HG03103 (cell line): ENCODE results near the gene GJA1.
"Not testable (repeated sequence)": the region's sequence is repeated elsewhere in the genome, so short reads cannot be mapped to it uniquely, and the experiment has no call there.

Source experiments
- ATAC-seq: cut with Tn5 transposase; IDR thresholded peaks from one replicate; pipeline ENCODE4 v1.9.1; 2021; ENCODE audit warnings: low read depth; ENCODE audit not compliant: unreplicated experiment

Gene GJA1

DNA sequence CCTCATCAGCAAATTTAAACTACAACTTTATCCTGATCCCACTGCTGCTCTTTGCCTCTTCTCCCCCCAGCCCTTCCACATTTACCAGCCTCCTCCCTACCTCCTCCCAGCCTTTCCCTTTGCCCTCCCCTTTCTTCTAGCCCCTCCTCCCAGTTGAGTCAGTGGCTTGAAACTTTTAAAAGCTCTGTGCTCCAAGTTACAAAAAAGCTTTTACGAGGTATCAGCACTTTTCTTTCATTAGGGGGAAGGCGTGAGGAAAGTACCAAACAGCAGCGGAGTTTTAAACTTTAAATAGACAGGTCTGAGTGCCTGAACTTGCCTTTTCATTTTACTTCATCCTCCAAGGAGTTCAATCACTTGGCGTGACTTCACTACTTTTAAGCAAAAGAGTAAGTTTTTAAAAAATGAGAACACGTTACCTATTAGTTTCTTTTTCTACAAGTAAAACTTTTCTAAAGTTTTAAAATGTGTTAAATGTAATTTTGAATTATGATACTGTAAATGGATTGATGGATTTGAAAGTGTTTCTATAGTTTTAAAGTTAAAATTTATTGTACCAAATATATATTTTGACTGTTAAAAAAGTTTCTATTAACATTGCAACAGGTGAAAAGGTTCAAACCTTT lies at the start of gene GJA1:
Gene GJA1 (plus strand): TSS at position 203 of the 626 bp plus-strand sequence. CDS start 11,202 bp downstream, outside the sequence.
- no peak for ATAC-seq

DNA sequence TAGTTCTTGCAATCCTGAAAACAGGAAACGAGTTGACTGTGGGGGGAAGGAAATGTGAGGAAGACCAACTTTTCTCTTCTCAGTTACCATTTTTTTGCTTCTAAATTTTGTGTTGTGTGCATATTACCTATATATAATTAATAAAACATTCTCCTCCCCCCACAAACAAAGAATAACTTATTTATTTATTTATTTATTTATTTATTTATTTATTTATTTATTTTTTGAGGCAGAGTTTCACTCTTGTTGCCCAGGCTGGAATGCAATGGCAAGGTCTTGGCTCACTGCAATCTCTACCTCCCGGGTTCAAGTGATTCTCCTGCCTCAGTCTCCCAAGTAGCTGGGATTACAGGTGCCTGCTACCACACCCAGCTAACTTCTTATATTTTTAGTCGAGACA lies 48.9 kb upstream of the GJA1 start:
- not testable (repeated sequence) for ATAC-seq

DNA sequence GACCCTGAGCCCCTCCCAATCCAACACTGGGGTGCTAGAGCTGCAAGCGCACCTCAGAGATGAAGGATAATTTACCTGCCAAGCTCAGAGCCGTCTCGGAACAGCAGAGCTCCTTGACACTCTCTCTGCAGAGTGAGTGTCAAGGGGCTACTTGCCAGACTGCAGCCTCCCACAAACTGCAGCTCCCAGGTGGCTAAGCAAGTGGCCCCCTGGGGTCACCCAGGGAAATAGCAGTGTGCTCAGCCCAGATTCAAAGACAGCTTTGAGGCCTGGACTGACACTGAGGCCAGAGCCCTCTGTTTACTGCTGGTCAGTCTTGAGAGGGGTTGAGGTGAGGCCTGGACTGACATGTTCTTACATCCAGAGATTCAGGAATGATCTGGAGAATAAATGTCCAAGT lies 46.0 kb upstream of the GJA1 start:
- no peak for ATAC-seq

DNA sequence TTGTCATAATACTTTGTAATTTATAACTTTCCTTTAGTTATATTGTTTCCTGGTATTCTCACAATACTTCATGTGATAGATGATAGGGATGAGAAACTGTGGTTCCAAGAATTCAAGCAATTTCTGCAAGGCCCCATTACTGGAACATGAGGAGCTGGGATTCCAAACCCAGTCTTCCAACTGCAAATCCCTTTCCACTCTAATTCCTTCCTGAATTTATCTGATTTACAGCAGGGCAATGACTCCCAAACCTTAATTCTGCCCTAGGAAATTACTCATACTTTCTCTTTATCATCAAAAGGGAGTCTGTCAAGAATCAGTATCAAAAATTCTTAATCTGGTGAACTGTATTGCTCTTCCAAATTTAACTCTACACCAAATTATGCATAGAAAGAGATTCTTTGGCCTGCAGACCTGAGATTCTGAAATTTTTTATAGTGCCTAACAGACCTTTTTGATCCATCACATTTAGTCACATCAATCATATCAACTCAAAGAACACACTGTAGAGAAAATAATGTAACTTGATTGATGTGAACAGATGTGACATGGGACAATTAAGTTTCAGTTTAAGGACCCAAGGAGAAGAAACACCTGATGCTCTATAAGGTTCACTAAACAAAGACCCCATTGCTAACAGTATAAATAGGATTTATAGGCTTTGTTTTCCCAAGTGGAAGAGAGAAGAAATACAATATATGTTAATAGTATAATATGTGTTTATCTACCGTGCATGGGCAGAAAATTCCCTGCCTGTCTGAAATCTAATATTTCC lies 41.5 kb upstream of the GJA1 start:
- no peak for ATAC-seq

DNA sequence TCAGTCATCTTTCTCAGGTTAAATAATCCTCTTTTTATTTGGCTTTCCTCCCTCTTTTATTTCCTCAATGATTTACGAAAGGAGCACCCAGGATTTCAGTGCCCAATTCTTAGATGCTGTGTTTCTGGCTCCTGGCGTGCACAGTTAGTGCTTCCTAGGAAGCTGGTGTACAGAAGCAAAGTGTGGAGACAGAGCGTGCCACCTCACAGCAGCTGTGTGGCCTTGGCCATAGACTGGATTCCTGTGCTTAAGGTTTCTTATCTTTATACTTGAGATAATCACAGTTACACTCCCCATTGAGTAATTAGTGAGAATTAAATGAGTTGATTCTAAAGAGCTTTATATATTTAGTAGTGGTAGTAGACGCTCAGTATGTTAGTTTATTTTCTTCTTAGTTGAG lies 39.7 kb upstream of the GJA1 start:
- ATAC-seq: no peak

DNA sequence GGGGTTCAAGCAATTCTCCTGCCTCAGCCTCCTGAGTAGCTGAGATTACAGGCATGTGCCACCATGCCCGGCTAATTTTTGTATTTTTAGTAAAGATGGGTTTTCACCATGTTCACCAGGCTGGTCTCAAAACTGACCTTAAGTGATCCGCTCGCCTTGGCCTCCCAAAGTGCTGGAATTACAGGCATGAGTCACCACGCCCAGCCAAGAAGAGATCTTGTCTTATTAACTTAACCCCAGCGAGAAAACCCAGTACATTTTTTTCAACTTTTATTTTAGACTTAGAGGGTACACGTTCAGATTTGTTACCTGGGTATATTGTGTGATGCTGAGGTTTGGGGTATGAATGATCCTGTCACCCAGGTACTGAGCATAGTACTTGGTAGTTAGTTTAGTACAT lies 38.3 kb upstream of the GJA1 start:
- not testable (repeated sequence) for ATAC-seq

DNA sequence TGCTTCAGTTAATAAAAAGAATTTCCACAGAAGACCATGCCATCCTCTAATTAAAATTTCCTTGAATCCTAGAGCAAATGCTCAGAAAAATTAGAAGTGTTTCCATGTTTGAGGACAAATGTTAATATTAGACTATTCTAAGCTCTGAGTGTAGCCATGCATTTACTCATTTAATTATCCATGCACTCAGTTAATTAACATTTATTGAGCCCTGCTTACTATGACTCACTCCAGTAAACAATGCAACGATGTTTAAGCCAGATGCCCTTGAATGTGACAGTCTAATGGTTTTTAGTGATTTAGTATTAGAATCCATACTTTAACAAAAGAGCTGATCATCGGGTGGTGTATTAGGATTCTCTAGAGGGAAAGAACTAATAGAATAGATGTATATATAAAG lies 37.3 kb upstream of the GJA1 start:
- ATAC-seq: no peak

DNA sequence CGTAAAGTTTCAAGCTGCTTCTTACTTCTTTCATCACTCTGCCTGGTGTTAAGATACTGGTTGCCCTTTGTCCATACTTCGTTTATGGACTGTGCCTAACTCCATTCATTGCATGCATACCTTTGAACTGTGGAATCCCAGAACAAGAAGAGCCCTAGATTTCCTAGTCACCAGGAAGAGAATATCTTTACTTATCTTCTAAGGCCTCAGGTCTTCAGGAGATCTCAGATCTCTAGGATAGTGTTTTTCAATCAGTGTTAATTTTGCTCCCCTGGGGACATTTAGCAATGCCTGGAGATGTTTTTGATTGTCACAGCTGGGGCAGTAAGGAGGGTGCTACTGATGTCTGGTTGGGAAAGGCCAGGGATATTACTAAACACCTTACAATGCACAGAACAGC lies 35.5 kb upstream of the GJA1 start:
- ATAC-seq: no peak

DNA sequence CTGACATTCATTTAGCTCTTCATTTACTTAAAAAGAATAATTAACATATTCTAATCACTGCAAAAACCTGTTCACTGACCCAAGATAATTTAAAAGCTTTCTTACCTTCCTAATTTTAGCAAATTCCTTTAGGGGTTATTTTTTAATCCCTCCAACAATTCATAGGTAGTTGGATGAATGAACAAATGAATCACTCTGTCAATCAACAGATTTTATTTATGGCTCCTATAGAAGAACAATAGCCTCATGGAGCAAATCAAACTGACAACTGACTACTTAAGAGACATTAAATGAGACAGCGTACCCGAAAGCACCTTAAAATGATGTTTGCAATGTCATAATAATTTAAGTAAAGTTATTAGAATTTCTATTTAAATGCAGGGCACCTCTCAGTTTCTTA lies 31.5 kb upstream of the GJA1 start:
- no peak for ATAC-seq

DNA sequence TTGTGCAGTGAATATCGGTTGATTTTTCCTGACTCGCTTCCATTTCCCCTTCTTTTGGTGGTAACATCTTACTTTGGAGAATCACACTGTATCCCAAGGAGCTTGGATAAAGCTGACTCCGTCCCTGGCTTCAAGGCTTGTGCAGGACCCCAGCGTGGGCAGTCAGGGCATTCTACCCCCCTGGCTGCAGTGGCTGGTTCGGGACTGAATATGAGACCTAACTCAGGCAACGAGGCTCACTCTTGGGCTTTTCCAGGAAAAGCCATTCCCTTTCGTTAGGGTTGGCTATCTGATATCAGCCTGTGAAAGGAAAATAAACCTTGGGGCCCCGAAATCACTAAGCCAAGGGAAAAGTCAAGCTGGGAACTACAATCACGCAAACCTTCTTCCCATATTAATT lies 30.1 kb upstream of the GJA1 start:
- ATAC-seq: no peak

DNA sequence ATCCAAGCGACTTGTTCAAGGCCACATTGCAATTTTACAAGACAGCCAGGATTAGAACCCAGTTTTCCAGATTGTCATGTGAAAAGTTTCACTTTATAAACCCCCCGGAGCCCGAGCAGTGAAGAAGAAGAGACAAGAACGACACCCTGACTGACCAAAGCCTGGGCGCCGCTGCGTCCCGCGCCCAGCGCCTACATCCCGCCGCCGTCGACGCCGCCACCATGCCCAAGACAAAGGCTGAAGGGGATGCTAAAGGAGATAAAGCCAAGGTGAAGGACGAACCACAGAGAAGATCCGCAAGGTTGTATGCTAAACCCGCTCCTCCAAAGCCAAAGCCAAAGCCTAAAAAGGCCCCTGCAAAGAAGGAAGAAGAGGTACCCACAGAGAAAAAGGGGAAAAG lies 27.1 kb upstream of the GJA1 start:
- ATAC-seq: no peak

DNA sequence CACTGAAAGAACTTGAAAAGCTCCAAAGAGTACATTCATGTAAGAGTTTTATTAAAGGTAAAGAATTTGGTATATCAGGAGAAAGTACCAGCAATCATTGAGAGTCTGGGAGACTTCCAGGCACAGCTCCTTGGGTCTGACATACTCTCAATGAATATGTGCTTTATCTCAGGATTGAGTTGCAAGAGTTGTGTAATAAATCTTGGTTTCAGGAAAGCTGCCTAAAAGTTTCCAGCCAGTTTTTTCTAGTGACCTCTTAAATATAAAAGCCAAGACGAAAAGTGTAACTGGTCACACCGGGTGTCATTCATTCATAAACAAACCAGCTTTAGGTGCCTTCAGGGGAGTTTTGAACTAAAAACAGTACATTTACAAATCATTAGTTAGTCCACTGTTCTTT lies 21.6 kb upstream of the GJA1 start:
- no peak for ATAC-seq

DNA sequence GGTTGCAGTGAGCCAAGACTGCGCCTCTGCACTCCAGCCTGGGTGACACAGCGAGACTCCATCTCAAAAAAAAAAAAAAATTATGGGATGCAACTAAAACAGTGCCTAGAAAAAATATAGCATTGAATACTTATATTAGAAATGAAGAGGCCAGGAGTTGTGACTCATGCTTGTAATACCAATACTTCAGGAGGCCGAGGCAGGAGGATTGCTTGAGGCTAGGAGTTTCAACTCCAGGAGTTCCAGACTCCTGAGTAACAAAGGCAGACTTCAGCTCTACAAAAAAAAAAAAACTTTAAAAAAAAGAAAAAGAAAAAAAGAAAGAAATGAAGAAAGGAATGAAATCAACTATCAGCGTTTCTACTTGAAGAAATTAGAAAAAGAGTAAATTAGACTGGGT lies 17.1 kb upstream of the GJA1 start:
- no peak for ATAC-seq

DNA sequence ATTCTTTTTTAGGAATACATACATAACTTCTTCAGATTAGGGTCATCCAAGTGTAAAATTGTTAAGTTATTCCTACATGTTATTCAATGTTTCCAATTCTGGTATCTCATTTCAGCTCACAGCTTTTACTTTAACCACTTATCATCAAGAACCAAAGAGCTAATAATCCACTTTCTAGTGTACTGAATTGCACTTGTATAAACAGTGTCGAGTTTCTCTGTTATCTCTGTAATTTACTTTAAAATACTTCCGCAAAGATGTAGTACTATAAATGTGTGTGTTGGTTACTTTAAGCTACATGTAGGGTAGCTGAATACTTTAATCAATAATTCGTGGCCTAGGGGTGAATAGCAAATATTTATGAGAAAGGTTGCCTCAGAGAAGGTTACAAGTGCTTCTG lies 8.8 kb upstream of the GJA1 start:
- ATAC-seq: no peak

DNA sequence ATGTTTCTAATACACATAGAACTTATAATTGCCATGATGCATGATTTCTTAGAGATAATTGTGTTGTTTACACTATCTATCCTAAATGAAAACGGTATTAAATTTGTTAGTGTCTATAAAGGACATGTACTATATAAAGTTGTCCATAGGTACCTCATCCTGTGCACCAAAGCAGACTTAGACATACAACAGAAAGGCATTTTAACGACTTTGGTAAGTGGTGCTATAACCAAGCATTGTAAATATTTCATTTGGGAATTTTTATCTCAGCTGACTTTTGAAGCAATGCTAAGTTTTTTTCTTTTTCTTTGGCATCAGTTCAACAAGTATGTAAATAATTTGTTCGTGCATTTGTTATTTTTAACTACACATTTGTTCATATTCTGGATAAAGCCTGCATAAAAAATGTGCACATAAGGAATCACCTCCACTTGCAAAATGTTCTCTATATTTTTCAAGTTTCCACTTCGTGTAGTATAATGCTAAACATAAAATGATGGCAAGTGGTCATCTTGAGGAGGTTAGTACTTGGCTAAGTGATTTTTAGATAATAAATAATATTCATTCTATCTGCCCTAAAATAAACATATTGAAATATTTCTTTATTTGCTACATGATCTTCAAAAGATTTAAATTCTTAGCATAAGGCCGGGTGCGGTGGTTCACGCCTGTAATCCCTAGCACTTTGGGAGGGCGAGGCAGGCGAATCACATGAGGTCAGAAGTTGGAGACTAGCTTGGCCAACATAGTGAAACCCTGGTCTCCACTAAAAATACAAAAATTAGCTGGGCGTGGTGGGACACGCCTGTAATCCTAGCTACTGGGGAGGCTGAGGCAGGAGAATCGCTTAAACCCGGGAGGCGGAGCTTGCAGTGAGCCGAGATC lies 6.3 kb upstream of the GJA1 start:
- no peak for ATAC-seq

DNA sequence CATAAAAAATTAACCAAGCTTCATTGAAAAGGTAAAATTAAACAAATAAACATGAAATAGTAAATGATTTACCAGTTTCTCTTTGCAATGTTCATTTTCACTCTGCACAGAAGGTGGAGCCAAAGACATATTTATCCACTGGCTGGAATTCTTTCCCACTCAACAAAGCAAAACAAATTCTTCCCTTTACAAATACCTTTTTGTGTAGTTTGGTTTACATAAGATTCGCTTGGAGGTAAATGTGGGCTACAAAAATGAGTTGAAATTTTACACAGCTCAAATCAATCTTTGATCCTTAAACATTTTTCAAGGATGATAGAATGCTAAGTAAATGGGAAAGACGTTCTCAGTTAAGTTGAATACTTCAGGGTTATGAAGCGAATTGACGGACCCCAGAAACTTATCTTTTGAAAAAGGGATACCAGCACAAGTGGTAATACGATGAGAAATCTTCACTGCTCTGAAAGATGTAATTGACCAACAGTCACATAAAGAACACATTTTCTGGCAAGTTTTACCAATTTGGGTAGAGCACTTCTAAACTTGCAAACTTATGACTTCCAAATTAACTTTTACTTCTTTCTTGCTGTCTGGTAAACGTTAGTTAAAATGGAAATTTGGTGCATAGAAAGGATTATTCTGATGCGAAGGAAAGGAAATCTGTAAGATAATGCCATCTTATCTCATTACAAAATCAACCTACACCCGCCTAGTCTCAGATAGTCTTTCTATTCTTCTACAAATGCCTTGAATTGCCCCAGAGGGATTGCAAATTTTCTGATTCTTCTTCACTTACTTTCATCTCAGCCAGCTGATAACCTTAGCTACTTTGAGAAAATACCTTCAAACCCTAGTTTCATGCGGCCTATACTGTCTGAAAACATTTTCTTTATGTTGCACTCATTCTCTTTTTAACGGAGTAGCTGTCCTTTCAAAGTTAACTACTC lies 4.7 kb upstream of the GJA1 start:
- ATAC-seq: no peak

DNA sequence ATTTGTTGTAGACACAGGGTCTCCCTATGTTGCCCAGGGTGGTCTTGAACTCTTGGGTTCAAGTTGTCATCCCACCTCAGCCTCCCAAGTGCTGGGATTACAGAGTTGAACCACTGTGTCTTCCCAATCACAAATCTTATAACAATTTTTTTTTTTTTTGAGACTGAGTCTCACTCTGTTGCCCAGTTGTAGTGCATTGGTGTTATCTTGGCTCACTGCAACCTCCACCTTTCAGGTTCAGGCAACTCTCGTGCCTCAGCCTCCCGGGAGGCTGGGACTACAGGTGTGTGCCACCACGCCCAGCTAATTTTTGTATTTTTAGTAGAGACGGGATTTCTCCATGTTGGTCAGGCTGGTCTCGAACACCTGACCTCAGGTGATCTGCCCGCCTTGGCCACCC lies 3.7 kb upstream of the GJA1 start:
- not testable (repeated sequence) for ATAC-seq

DNA sequence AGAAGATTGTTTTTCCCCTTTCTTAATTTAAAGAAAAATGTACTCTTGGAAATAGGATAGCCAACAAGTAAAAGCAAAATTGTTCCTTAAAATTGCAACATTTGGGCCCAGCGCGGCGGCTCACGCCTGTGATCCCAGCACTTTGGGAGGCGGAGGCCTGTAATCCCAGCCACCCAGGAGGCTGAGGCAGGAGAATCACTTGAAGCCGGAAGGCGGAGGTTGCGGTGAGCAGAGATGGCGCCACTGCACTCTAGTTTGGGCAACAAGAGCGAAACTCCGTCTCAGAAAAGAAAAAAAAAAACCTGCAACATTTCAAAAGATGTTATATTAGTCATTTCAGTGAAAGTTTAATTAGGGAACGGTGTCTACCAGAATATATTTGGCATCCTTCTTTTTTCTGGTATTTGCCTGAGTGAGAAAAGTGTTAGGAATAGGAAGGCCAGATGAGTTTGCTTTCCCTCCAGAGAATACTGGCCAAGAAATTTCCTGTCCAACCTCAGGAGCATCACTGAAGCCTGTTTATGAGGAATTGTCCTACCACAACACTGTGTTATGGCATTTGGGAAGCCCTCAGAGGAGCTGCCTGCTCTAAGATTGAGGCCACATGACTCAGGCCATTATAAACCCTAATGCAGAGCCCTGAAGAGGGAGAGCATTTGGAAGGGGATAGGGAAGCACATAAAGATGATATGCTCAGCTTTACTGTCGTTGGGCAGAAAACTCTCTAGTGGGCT lies 1.2 kb upstream of the GJA1 start:
- no peak for ATAC-seq

DNA sequence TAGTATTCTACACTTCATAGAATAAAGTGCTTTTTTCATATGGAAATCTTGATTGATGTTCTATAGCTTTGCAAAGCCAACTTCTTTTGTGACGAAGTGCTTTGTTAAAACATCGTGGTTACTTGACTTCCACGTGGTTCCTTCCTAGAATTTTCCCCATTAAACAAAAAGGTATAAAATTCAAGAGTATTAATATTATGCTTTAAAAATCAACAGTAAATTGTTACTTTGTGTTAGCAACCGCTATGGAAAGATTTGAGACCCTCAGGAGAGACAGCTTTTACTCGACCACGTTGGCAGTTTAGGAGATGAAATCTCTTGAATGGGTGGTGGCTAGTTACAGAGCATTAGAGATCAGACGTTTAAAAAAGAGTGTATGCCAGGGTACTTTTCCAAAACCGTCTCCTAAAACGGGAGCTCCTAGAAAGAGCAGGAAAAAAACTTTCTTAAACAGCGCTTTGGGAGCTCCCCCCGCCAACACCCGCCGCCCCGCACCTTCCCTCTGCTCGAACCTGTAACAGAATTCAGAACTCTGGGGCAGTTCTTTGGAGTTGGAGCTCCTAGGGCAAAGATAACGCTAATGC lies 920 bp downstream of the GJA1 start:
- no peak for ATAC-seq
